Astrocyte (in vitro differentiated cells and primary cell): ENCODE measurements around the gene BMP6.

ENCODE experiments used
- EZH2 ChIP-seq: IDR thresholded peaks from 2 replicates; pipeline ENCODE4 v1.6.1; 2012; ENCODE audit warnings: mild to moderate bottlenecking, low read length, inconsistent platforms; ENCODE audit not compliant: insufficient read depth
- TF ChIP-seq, protein P1 (sequence below): IDR thresholded peaks from 2 replicates; pipeline ENCODE4 v1.5.1; 2011; ENCODE audit warnings: low read depth, mild to moderate bottlenecking, inconsistent platforms, low read length, moderate library complexity; ENCODE audit not compliant: insufficient read depth

DNA sequence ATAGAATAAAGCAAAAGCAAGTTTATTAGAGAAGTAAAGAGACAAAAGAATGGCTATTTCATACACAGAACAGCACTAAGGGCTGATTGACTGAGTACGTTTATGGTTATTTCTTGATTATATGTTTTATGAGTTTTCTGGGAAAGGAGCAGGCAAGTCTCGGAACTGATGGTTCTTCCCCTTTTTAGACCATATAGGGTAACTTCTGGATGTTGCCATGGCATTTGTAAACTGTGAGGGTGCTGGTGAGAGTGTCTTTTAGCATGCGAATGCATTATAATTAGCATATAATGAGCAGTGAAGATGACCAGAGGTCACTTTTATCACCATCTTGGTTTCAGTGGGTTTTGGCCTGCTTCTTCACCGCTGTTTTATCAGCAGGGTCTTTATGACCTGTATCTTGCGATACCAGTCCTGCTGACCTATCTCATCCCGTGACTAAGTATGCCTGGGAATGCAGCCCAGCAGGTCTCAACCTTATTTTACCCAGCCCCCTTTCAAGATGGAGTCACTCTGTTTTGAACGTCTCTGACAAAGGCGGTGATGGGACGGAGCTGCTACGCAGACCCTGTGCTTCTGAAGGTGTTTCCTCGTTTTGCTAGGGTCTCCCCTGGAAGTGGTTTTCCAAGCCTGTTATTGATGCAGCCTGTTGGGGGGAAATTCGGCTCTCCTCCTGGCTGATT is 45.4 kb upstream of the BMP6 start:
- TF ChIP-seq, protein P1, sequence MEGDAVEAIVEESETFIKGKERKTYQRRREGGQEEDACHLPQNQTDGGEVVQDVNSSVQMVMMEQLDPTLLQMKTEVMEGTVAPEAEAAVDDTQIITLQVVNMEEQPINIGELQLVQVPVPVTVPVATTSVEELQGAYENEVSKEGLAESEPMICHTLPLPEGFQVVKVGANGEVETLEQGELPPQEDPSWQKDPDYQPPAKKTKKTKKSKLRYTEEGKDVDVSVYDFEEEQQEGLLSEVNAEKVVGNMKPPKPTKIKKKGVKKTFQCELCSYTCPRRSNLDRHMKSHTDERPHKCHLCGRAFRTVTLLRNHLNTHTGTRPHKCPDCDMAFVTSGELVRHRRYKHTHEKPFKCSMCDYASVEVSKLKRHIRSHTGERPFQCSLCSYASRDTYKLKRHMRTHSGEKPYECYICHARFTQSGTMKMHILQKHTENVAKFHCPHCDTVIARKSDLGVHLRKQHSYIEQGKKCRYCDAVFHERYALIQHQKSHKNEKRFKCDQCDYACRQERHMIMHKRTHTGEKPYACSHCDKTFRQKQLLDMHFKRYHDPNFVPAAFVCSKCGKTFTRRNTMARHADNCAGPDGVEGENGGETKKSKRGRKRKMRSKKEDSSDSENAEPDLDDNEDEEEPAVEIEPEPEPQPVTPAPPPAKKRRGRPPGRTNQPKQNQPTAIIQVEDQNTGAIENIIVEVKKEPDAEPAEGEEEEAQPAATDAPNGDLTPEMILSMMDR, result no peak
- TF ChIP-seq EZH2, result no peak
